Loucy (cell line): ENCODE data around the gene GAST.
"Not testable (repeated sequence)": the region's sequence is repeated elsewhere in the genome, so short reads cannot be mapped to it uniquely, and the experiment has no call there.

ENCODE experiments used
- CTCF ChIP-seq: fragments of 200-600 bp; sonication (generic); conservative IDR thresholded peaks from 2 replicates; pipeline ENCODE4 v1.5.1; 2014; ENCODE audit warnings: mild to moderate bottlenecking, antibody characterized with exemption, low read length
- EZH2phosphoT487 ChIP-seq: fragments of 200-600 bp; IDR thresholded peaks from 2 replicates; pipeline ENCODE4 v1.6.1; 2018; ENCODE audit warnings: antibody characterized with exemption, mild to moderate bottlenecking, moderate library complexity, borderline replicate concordance

GRCh38 chr17:41685753-41686152 is 26.4 kb upstream of the GAST start:
- not testable (repeated sequence) for TF ChIP-seq CTCF, EZH2phosphoT487
